Measurements from ENCODE around the gene TBX4. TPM values are rescaled to one million over a fixed set of nuclear protein-coding genes. Genes with fewer than 3 reads are reported as not detected.

The TBX4 gene
- total RNA-seq, 1 experiment from 2014 or later: not detected

DNA sequence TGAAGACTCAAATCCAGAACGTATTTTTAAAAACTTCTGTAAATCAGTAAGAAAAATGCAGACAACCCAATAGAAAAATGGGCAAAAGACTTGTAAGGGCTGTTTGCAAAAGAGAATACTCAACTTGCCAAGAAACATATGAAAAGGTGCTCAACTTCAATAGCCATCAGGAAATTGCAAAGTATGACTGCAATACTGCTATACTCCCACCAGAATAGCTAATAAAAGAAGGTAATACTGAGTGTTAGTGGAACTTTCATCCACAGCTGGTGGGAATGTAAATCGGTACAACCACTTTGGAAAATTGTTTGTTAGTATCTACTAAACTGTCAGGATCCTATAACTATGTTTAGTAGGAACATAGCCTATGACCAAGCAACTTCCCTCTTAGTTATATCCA, 48.1 kb downstream of the TBX4 start:
- Histone ChIP-seq H3K9me3 (ENCODE audit: insufficient read depth, low read depth) (no peaks in the 10 kb centered on the region), H3K27me3 (ENCODE audit: insufficient read depth, low read depth) (no peaks in the 10 kb centered on the region), H3K79me2 (ENCODE audit: low read depth) (no peaks in the 10 kb centered on the region), H3K36me3 (ENCODE audit: low read depth) (no peaks in the 10 kb centered on the region), H3K4me3 (no peak overlapping the region), H3F3A (ENCODE audit: insufficient read depth, low read depth) (peaks cover 11% of the 10 kb centered on the region), H3K27ac (no peak overlapping the region), H3K4me1 (replicated peaks; ENCODE audit: insufficient read depth) (peaks cover 18% of the 10 kb centered on the region), H4K20me1 (ENCODE audit: insufficient read depth) (no peaks in the 10 kb centered on the region), H3K9me2 (ENCODE audit: insufficient read depth) (no peaks in the 10 kb centered on the region), H2AFZ (no peak overlapping the region), H3K4me2 (no peak overlapping the region)
- ChIA-PET CTCF (no interaction called here), POLR2A (ENCODE audit: unreplicated experiment) (no interaction called here)
- no TSS peak for BruUV-seq (replicated peaks)
- TF ChIP-seq CTCF (conservative IDR thresholded peaks at IDR 0.05): no peak
- TF ChIP-seq EZH2 (IDR thresholded peaks at IDR 0.05; ENCODE audit: low read depth): no peak
- intact Hi-C loops (cut with micrococcal nuclease; ENCODE audit: unreplicated experiment): no loop called here
- DNase-seq: no peak

DNA sequence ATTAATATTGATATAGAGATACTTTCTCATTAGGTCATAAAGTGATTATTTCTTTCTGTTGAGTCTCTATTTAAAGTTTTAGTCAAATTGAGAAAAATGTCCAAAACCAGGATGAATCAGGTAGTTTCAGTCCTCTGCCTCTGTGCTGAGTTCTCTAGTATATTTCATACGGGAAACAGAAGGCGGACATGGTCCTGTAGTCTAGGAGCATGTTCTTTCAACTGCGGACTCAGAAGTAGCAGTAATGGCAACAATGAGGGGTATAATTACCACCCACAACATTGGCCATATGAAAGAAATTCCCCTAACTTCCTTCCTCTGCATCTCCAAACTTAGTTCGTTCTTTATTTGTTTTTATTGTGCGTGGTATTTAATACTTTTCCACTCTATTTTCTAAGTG, 50.1 kb downstream of the TBX4 start:
- no peaks in the 10 kb centered on the region for H3K9me2 ChIP-seq (ENCODE audit: insufficient read depth)
- H4K20me1 ChIP-seq (ENCODE audit: insufficient read depth): no peaks in the 10 kb centered on the region
- no peaks in the 10 kb centered on the region for H3K9me3 ChIP-seq (ENCODE audit: insufficient read depth, low read depth)
- peaks cover 5% of the 10 kb centered on the region for H3K4me1 ChIP-seq (replicated peaks; ENCODE audit: insufficient read depth)
- POLR2A ChIA-PET (ENCODE audit: unreplicated experiment): no interaction called here
- H3K27ac ChIP-seq: no peak overlapping the region
- H3K36me3 ChIP-seq (ENCODE audit: low read depth): no peaks in the 10 kb centered on the region
- H3K79me2 ChIP-seq (ENCODE audit: low read depth): no peaks in the 10 kb centered on the region
- CTCF ChIA-PET: no interaction called here
- BruUV-seq (replicated peaks): no TSS peak
- no peaks in the 10 kb centered on the region for H3K27me3 ChIP-seq (ENCODE audit: insufficient read depth, low read depth)
- no peak for DNase-seq
- TF ChIP-seq CTCF (conservative IDR thresholded peaks at IDR 0.05): no peak
- TF ChIP-seq EZH2 (IDR thresholded peaks at IDR 0.05; ENCODE audit: low read depth): no peak
- no peak overlapping the region for H2AFZ ChIP-seq
- H3K4me2 ChIP-seq: no peak overlapping the region
- no peak overlapping the region for H3K4me3 ChIP-seq
- intact Hi-C loops (cut with micrococcal nuclease; ENCODE audit: unreplicated experiment): no loop called here
- peaks cover 11% of the 10 kb centered on the region for H3F3A ChIP-seq (ENCODE audit: insufficient read depth, low read depth)

DNA sequence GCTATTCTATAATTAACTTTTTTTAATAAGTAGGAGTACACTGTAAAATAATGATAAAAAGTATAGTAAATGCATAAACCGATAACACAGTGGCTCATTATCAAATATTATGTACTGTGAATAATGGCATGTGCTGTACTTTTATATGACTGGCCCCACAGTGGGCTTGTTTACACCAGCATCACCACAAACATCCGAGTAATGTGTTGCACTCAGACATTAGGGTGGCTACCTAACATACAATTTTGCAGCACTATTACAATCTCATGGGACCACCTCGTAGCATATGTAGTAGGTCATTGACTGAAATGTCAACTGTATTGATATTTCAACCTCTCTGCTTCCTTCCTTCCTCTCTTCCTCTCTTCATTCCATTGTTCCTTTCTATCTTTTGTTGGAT, 51.7 kb downstream of the TBX4 start:
- intact Hi-C loops (cut with micrococcal nuclease; ENCODE audit: unreplicated experiment): no loop called here
- H3K79me2 ChIP-seq (ENCODE audit: low read depth): no peaks in the 10 kb centered on the region
- no peaks in the 10 kb centered on the region for H3K9me2 ChIP-seq (ENCODE audit: insufficient read depth)
- no peaks in the 10 kb centered on the region for H3K36me3 ChIP-seq (ENCODE audit: low read depth)
- H3F3A ChIP-seq (ENCODE audit: insufficient read depth, low read depth): peaks cover 11% of the 10 kb centered on the region
- H3K4me2 ChIP-seq: no peak overlapping the region
- POLR2A ChIA-PET (ENCODE audit: unreplicated experiment): no interaction called here
- no peaks in the 10 kb centered on the region for H3K9me3 ChIP-seq (ENCODE audit: insufficient read depth, low read depth)
- no peak for DNase-seq
- H3K4me1 ChIP-seq (replicated peaks; ENCODE audit: insufficient read depth): peaks cover 5% of the 10 kb centered on the region
- no peaks in the 10 kb centered on the region for H4K20me1 ChIP-seq (ENCODE audit: insufficient read depth)
- no peak overlapping the region for H2AFZ ChIP-seq
- TF ChIP-seq EZH2 (IDR thresholded peaks at IDR 0.05; ENCODE audit: low read depth): no peak
- no peak for TF ChIP-seq CTCF (conservative IDR thresholded peaks at IDR 0.05)
- H3K4me3 ChIP-seq: no peak overlapping the region
- CTCF ChIA-PET: no interaction called here
- H3K27ac ChIP-seq: no peak overlapping the region
- no TSS peak for BruUV-seq (replicated peaks)
- H3K27me3 ChIP-seq (ENCODE audit: insufficient read depth, low read depth): no peaks in the 10 kb centered on the region

Measured in PC-9 (cell line).